Colonic mucosa (tissue), 4 donors: Measurements from ENCODE around the gene EEIG2. TPM values are rescaled to one million over a fixed set of nuclear protein-coding genes. Genes with fewer than 3 reads are reported as not detected.

Experiments
- DNase-seq: peaks from one replicate; pipeline ENCODE4 v3.0.0-alpha.2; 2020
- H3K27ac ChIP-seq: fragments of 200-600 bp; one replicate; pipeline ENCODE4 v1.8.0; 2021
- H3K27me3 ChIP-seq: fragments of 200-600 bp; one replicate; pipeline ENCODE4 v1.8.0; 2021
- H3K36me3 ChIP-seq: fragments of 200-600 bp; one replicate; pipeline ENCODE4 v1.8.0; 2021
- H3K4me1 ChIP-seq: fragments of 200-600 bp; one replicate; pipeline ENCODE4 v1.8.0; 2021; ENCODE audit warnings: mild to moderate bottlenecking
- H3K4me3 ChIP-seq: fragments of 200-600 bp; one replicate; pipeline ENCODE4 v1.8.0; 2021
- H3K9ac ChIP-seq, 2 donors: one replicate each; pipeline ENCODE4 v1.7.0; 2013; ENCODE audit warnings: control low read depth in 2 of 2, low read depth in 2 of 2, low read length in 2 of 2
- H3K9me3 ChIP-seq: fragments of 200-600 bp; one replicate; pipeline ENCODE4 v1.8.0; 2021
- intact Hi-C: fragments of 100-400 bp; cut with DNase I; formaldehyde crosslinking; loops from one replicate; pipeline ENCODE4 v1.14.1; 2022
- total RNA-seq, 2 donors: library from RNA; stranded (reverse); fragmentation: NEBNext Ultra II Directional in 1 of 2; extraction: Animal tissue kit (Norgen Biotek cat#: 25700) in 1 of 2; gene quantifications; one replicate each; pipeline ENCODE4 v1.2.1, GENCODE V29; 2021
- TF ChIP-seq, protein P1 (sequence below): fragments of 200-600 bp; IDR thresholded peaks from one replicate; pipeline ENCODE4 v1.8.0; 2022; ENCODE audit warnings: antibody characterized with exemption, mild to moderate bottlenecking
- donor health status: healthy.
- donor health status: DM: no; HTN: no; CAD: no.
- donor health status: DM: no; HTN: no; CAD: no.

Gene EEIG2
- total RNA-seq, 2 donors from 2014 or later = 32.8 to 42.8 TPM

DNA sequence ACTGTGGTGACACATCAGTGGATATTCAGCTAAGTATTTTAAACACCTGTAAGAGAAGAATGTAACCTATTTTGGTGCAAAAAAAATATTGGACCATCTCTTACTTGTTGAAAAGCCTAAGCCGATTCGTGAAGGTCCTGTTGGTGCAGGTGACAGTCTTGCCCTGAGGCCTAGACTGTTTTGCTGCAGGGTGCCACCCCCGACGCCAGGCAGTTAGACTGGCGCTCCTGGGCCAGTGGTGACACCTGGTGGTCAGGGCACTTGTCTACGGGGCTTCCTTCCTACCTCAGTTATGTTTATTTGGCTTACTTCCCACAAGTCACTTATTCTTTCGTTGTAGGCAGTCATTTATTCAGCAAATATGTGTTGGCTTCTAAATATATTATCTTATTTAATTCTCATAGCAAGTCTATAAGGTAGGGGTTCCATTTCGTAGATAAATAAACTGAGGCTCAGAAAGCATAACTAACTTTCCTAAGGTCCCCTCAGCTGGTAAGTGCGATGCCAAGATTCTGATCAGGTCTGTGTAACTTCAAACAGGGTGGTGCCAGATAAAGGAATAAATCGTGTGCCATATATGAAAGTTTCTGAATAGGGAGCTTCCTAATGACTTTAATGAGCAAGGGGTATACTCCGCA is 1.9 kb downstream of the EEIG2 start:
- TF ChIP-seq, protein P1, sequence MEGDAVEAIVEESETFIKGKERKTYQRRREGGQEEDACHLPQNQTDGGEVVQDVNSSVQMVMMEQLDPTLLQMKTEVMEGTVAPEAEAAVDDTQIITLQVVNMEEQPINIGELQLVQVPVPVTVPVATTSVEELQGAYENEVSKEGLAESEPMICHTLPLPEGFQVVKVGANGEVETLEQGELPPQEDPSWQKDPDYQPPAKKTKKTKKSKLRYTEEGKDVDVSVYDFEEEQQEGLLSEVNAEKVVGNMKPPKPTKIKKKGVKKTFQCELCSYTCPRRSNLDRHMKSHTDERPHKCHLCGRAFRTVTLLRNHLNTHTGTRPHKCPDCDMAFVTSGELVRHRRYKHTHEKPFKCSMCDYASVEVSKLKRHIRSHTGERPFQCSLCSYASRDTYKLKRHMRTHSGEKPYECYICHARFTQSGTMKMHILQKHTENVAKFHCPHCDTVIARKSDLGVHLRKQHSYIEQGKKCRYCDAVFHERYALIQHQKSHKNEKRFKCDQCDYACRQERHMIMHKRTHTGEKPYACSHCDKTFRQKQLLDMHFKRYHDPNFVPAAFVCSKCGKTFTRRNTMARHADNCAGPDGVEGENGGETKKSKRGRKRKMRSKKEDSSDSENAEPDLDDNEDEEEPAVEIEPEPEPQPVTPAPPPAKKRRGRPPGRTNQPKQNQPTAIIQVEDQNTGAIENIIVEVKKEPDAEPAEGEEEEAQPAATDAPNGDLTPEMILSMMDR = peak; percentile 71
- peak overlapping the region in 1 of 2 donors; percentile 55 for H3K9ac ChIP-seq
- H3K27ac ChIP-seq = peak overlapping the region; percentile 77

DNA sequence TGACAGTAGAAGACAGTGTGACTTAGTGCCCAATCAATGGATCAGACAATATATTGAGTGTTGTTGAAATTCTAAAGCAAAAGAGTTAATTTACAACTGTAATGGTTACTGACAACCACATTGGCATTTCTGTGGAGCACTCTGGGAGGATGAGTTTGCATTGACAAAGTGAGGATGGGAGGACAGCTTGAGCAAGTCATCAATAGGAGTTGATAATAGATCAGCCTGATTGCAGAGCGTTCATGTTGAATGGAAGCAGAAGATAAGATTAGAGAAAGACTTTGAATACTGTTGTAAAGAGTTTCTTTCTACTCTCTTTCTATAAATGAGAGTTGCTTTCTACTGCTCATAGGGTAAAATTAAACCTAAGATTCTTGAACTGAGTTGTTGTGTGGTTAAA is 3.9 kb downstream of the EEIG2 start:
- no peaks in the 10 kb centered on the region for H3K9me3 ChIP-seq
- no peak overlapping the region for H3K27ac ChIP-seq
- intact Hi-C loops = loop anchor here (5.0 kb wide), 1 partner anchor 52 kb away; no protein-coding TSS in a partner anchor
- H3K27me3 ChIP-seq = no peaks in the 10 kb centered on the region
- no peaks in the 10 kb centered on the region for H3K36me3 ChIP-seq
- TF ChIP-seq, protein P1 = no peak
- no peak overlapping the region for H3K4me3 ChIP-seq
- no peaks in the 10 kb centered on the region for H3K4me1 ChIP-seq
- DNase-seq = no peak
- H3K9ac ChIP-seq = no peak overlapping the region

More for the DNA sequence above, 1.9 kb downstream of the EEIG2 start:
- Histone ChIP-seq H3K9me3 (no peaks in the 10 kb centered on the region), H3K36me3 (no peaks in the 10 kb centered on the region), H3K27me3 (no peaks in the 10 kb centered on the region), H3K4me3 (no peak overlapping the region), H3K4me1 (no peaks in the 10 kb centered on the region)
- intact Hi-C loops = loop anchor here (5.0 kb wide), 1 partner anchor 50 kb away; no protein-coding TSS in a partner anchor
- peak; percentile 91 for DNase-seq

DNA sequence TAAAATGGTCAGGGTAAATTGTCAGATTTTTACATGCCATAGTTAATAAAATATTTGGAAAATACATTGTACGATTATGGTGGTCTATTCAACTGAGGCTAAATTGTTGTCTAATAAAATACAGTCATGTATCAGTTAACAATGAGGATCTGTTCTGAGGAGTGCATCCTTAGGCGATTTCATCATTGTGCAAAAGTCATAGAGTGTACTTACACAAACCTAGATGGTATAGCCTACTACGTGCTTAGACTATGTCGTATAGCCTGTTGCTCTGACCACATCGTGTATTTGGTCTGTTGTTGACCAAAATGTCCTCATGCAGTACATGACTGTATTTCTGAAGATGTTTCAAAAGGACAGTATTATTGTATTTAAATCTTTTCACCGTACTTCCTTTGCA is 5.2 kb downstream of the EEIG2 start:
- Histone ChIP-seq H3K27me3 (no peaks in the 10 kb centered on the region), H3K27ac (no peak overlapping the region), H3K4me1 (no peaks in the 10 kb centered on the region), H3K4me3 (no peak overlapping the region), H3K9ac (no peak overlapping the region), H3K36me3 (no peaks in the 10 kb centered on the region), H3K9me3 (no peaks in the 10 kb centered on the region)
- intact Hi-C loops = no loop called here
- DNase-seq = no peak
- TF ChIP-seq, protein P1 = no peak

DNA sequence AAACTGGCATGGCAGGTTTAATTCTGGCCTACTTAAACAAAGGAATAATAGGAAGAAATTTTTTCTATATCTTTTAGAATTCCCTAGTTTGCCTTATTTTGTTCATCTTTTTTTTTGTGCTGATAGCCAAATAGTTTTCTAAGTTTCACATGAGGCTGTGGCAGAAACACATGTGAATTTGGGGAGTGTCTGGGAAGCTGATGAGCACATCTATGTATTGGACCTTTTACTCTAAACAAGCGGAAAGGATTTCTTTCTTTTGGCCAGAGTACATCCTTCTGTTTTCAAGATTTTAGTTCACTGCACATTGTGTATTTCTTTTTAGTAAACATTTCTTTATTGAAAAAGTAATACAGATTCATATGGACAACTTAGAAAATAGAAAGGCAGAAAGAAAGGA is 5.6 kb downstream of the EEIG2 start:
- no peak overlapping the region for H3K4me3 ChIP-seq
- no peaks in the 10 kb centered on the region for H3K27me3 ChIP-seq
- TF ChIP-seq, protein P1 = no peak
- H3K4me1 ChIP-seq = no peaks in the 10 kb centered on the region
- no peak overlapping the region for H3K27ac ChIP-seq
- no peak for DNase-seq
- no peaks in the 10 kb centered on the region for H3K9me3 ChIP-seq
- no peak overlapping the region for H3K9ac ChIP-seq
- intact Hi-C loops = no loop called here
- no peaks in the 10 kb centered on the region for H3K36me3 ChIP-seq

DNA sequence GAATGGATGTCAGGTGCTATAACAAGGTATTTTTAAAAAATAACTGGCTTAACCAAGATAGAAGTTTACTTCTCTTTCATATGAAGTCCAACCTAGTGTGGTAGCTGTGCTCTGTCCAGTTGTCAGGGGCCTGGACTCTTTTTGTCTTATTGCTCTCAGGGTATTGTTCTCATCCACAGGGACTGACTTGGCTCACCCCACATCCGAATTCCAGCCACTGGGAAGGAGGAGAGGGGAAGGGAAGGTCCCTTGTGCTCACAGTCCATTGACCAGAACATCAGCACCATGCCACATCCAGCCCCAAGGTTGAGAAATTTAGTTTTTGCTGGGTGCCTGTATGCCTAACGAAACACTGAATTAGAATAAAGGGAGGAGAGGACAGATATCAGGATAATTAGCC is 8.7 kb downstream of the EEIG2 start:
- Histone ChIP-seq H3K4me3 (no peak overlapping the region), H3K9me3 (no peaks in the 10 kb centered on the region), H3K9ac (no peak overlapping the region), H3K4me1 (no peaks in the 10 kb centered on the region), H3K27ac (no peak overlapping the region), H3K36me3 (no peaks in the 10 kb centered on the region), H3K27me3 (no peaks in the 10 kb centered on the region)
- intact Hi-C loops = no loop called here
- no peak for DNase-seq
- TF ChIP-seq, protein P1 = no peak
